ENCODE data around the gene HSD11B2. TPM values are rescaled to one million over a fixed set of nuclear protein-coding genes. Genes with fewer than 3 reads are reported as not detected.

HSD11B2 gene
- total and polyA plus RNA-seq, 2 donors (not counting 1 experiment from before 2014, with no cell fraction given), result 0.15 TPM; not detected in 1

DNA sequence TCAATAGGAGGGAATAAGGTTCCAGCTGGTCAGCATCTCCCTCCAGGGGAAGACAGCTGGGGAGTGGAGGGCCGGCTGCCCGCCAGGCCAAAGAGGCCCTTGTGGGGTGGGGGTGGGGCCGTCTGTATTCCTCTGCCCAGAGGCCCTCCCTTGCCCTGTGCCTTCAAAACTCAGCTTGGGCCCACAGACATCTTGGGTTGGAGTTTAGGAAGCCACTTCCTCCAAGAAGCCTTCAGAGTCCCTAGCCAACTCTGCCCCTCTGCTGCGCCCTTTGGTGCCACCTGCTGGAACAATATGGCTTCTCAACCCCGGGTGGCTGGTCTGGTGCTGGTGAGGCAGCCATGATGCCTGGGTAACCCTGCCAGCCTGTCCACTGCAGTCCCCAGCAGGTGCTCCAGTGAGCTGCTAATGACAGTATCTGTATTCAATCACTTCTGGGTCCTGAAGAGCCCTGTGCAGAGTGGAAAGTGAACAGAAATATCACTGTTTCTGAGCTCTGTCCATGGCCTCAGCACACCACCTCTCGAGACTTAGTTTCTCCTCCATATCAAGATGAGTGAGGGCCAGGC is 16.7 kb downstream of the HSD11B2 start:
- no peak overlapping the region for H2AFZ ChIP-seq (ENCODE audit: low read length)
- peak in 1 of 2 donors; percentile 88 for DNase-seq (ENCODE audit: low read depth in 2 of 2)
- H3K27me3 ChIP-seq (ENCODE audit: control insufficient read depth, insufficient read depth, low read length), result no peaks in the 10 kb centered on the region
- H3K4me2 ChIP-seq (ENCODE audit: extremely low read depth, insufficient read depth, low read length), result no peak overlapping the region
- no peak overlapping the region for H3K9ac ChIP-seq (ENCODE audit: insufficient read depth, low read length)
- H4K20me1 ChIP-seq (ENCODE audit: control insufficient read depth, extremely low read depth, insufficient read depth, low read length), result peaks cover 4% of the 10 kb centered on the region
- H3K9me3 ChIP-seq (ENCODE audit: control insufficient read depth, insufficient read depth, low read depth, low read length), result no peaks in the 10 kb centered on the region
- H3K36me3 ChIP-seq (ENCODE audit: control insufficient read depth, insufficient read depth, low read length), result peaks cover 8% of the 10 kb centered on the region
- no peak overlapping the region for H3K4me3 ChIP-seq (replicated peaks in 1 of 4; ENCODE audit: control extremely low read depth in 1 of 4, insufficient read depth in 1 of 4, low read depth in 3 of 4, low read length in 4 of 4)
- H3K4me1 ChIP-seq (ENCODE audit: control insufficient read depth, extremely low read depth, insufficient read depth, low read length), result peaks cover 27% of the 10 kb centered on the region
- H3K79me2 ChIP-seq (ENCODE audit: control insufficient read depth, insufficient read depth, low read length), result no peaks in the 10 kb centered on the region
- no peak for TF ChIP-seq EZH2 (IDR thresholded peaks at IDR 0.05; ENCODE audit: low read length, missing control alignments)
- TF ChIP-seq, protein P1, sequence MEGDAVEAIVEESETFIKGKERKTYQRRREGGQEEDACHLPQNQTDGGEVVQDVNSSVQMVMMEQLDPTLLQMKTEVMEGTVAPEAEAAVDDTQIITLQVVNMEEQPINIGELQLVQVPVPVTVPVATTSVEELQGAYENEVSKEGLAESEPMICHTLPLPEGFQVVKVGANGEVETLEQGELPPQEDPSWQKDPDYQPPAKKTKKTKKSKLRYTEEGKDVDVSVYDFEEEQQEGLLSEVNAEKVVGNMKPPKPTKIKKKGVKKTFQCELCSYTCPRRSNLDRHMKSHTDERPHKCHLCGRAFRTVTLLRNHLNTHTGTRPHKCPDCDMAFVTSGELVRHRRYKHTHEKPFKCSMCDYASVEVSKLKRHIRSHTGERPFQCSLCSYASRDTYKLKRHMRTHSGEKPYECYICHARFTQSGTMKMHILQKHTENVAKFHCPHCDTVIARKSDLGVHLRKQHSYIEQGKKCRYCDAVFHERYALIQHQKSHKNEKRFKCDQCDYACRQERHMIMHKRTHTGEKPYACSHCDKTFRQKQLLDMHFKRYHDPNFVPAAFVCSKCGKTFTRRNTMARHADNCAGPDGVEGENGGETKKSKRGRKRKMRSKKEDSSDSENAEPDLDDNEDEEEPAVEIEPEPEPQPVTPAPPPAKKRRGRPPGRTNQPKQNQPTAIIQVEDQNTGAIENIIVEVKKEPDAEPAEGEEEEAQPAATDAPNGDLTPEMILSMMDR (conservative IDR thresholded peaks at IDR 0.05 in 1 of 2, IDR thresholded peaks at IDR 0.05 in 1 of 2; ENCODE audit: low read depth in 1 of 2, low read length in 2 of 2), result peak; percentile 56 to 57
- no peak overlapping the region for H3K27ac ChIP-seq (ENCODE audit: insufficient read depth, low read length)

DNA sequence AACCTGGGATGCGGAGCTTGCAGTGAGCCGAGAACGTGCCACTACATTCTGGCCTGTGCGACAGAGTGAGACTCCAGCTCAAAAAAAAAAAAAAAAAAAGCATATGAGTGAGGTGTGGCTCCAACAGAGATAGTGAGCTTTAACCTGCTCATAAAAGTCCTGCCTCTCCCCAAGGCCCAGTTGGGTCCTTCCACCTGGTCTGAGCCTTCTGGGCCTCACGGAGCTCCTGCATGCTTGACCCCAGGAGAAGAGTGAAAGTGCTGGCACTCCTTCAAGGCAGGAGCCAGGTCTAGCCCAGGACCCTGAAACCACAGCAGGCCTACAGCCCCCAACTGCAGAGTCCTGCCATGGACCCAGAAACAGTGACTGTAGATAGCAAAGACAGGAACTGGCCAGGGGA is 17.7 kb downstream of the HSD11B2 start:
- no peak for DNase-seq (ENCODE audit: low read depth in 2 of 2)
- no peaks in the 10 kb centered on the region for H3K27me3 ChIP-seq (ENCODE audit: control insufficient read depth, insufficient read depth, low read length)
- TF ChIP-seq EZH2 (IDR thresholded peaks at IDR 0.05; ENCODE audit: low read length, missing control alignments), result no peak
- TF ChIP-seq, protein P1 (conservative IDR thresholded peaks at IDR 0.05 in 1 of 2, IDR thresholded peaks at IDR 0.05 in 1 of 2; ENCODE audit: low read depth in 1 of 2, low read length in 2 of 2), result no peak
- no peak overlapping the region for H2AFZ ChIP-seq (ENCODE audit: low read length)
- H3K79me2 ChIP-seq (ENCODE audit: control insufficient read depth, insufficient read depth, low read length), result no peaks in the 10 kb centered on the region
- H3K9ac ChIP-seq (ENCODE audit: insufficient read depth, low read length), result no peak overlapping the region
- peaks cover 24% of the 10 kb centered on the region for H3K4me1 ChIP-seq (ENCODE audit: control insufficient read depth, extremely low read depth, insufficient read depth, low read length)
- no peak overlapping the region for H3K27ac ChIP-seq (ENCODE audit: insufficient read depth, low read length)
- peaks cover 4% of the 10 kb centered on the region for H4K20me1 ChIP-seq (ENCODE audit: control insufficient read depth, extremely low read depth, insufficient read depth, low read length)
- no peak overlapping the region for H3K4me2 ChIP-seq (ENCODE audit: extremely low read depth, insufficient read depth, low read length)
- no peak overlapping the region for H3K4me3 ChIP-seq (replicated peaks in 1 of 4; ENCODE audit: control extremely low read depth in 1 of 4, insufficient read depth in 1 of 4, low read depth in 3 of 4, low read length in 4 of 4)
- peaks cover 13% of the 10 kb centered on the region for H3K36me3 ChIP-seq (ENCODE audit: control insufficient read depth, insufficient read depth, low read length)
- no peaks in the 10 kb centered on the region for H3K9me3 ChIP-seq (ENCODE audit: control insufficient read depth, insufficient read depth, low read depth, low read length)

DNA sequence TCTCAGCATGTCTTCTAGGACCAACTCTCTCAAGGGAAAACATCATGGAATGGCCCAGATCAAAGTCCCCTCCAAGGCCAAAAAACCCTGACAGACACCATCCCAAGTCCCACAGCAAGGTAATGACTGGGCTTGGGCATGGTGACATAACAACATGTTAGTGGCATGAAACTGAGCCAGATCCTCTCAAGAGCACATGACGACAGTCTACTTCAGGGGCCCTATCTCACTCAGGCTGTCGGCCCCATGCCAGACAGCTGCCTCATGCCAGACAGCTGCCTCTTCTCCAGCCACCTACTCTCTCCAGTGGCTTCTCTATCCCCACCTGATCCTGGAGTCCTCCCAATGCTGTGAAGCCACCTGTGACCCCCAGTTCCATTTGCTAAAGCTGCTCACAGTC is 18.4 kb downstream of the HSD11B2 start:
- Histone ChIP-seq H4K20me1 (ENCODE audit: control insufficient read depth, extremely low read depth, insufficient read depth, low read length) (peaks cover 4% of the 10 kb centered on the region), H3K9ac (ENCODE audit: insufficient read depth, low read length) (no peak overlapping the region), H3K4me2 (ENCODE audit: extremely low read depth, insufficient read depth, low read length) (no peak overlapping the region), H3K27ac (ENCODE audit: insufficient read depth, low read length) (no peak overlapping the region), H3K79me2 (ENCODE audit: control insufficient read depth, insufficient read depth, low read length) (no peaks in the 10 kb centered on the region), H3K9me3 (ENCODE audit: control insufficient read depth, insufficient read depth, low read depth, low read length) (no peaks in the 10 kb centered on the region), H3K4me1 (ENCODE audit: control insufficient read depth, extremely low read depth, insufficient read depth, low read length) (peaks cover 22% of the 10 kb centered on the region), H3K4me3 (replicated peaks in 1 of 4; ENCODE audit: control extremely low read depth in 1 of 4, insufficient read depth in 1 of 4, low read depth in 3 of 4, low read length in 4 of 4) (no peak overlapping the region), H3K36me3 (ENCODE audit: control insufficient read depth, insufficient read depth, low read length) (peaks cover 10% of the 10 kb centered on the region), H2AFZ (ENCODE audit: low read length) (no peak overlapping the region), H3K27me3 (ENCODE audit: control insufficient read depth, insufficient read depth, low read length) (no peaks in the 10 kb centered on the region)
- TF ChIP-seq, protein P1 (conservative IDR thresholded peaks at IDR 0.05 in 1 of 2, IDR thresholded peaks at IDR 0.05 in 1 of 2; ENCODE audit: low read depth in 1 of 2, low read length in 2 of 2), result no peak
- no peak for TF ChIP-seq EZH2 (IDR thresholded peaks at IDR 0.05; ENCODE audit: low read length, missing control alignments)
- no peak for DNase-seq (ENCODE audit: low read depth in 2 of 2)

All from fibroblast of lung (primary cell).